GM12891 (cell line): ENCODE data around the gene DCP1B.

Source experiments
- PAX5 ChIP-seq: IDR thresholded peaks from 2 replicates; pipeline ENCODE4 v1.6.1; 2011; ENCODE audit warnings: low read length, moderate library complexity, mild to moderate bottlenecking; ENCODE audit not compliant: insufficient read depth, severe bottlenecking
- POLR2A ChIP-seq: IDR thresholded peaks from 2 replicates; pipeline ENCODE4 v1.6.1; 2011; ENCODE audit warnings: low read depth, low read length, control low read depth
- POLR2AphosphoS5 ChIP-seq: IDR thresholded peaks from 2 replicates; pipeline ENCODE4 v1.6.1; 2011; ENCODE audit warnings: low read depth, low read length, control low read depth
- POU2F2 ChIP-seq: IDR thresholded peaks from 2 replicates; pipeline ENCODE4 v1.6.1; 2011; ENCODE audit warnings: low read depth, mild to moderate bottlenecking, control low read depth, low read length, moderate library complexity
- SPI1 ChIP-seq: IDR thresholded peaks from 2 replicates; pipeline ENCODE4 v1.6.1; 2011; ENCODE audit warnings: low read depth, low read length, control low read depth
- TAF1 ChIP-seq: IDR thresholded peaks from 2 replicates; pipeline ENCODE4 v1.6.1; 2011; ENCODE audit warnings: low read depth, low read length, control low read depth

DNA sequence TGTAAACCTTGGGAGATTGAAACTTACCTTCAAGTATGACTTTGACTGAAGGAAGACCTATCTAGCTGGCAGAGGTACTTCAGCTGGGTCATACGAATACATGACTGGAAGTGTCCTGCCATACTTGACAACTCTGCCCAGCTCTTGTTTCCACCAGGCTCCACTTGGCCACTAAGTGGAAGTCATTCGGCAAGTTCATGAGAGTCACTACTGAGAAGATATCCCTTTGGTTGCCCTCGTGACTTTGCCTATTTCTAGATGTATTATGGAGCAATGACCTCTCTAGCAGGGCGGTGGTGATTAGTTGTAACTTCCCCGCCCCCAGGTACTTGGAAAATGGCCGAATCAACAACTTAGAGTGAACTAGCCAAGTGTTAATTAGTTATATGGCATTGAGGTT lies 39.9 kb upstream of the DCP1B start:
- no peak for TF ChIP-seq POLR2AphosphoS5
- TF ChIP-seq PAX5, result no peak
- TF ChIP-seq TAF1, result no peak
- no peak for TF ChIP-seq POU2F2
- TF ChIP-seq POLR2A, result no peak
- TF ChIP-seq SPI1, result no peak
